Measurements from ENCODE around the gene CCR5. TPM values are rescaled to one million over a fixed set of nuclear protein-coding genes. Genes with fewer than 3 reads are reported as not detected.

Gene CCR5
- total RNA-seq, 1 experiment from 2014 or later = not detected

DNA sequence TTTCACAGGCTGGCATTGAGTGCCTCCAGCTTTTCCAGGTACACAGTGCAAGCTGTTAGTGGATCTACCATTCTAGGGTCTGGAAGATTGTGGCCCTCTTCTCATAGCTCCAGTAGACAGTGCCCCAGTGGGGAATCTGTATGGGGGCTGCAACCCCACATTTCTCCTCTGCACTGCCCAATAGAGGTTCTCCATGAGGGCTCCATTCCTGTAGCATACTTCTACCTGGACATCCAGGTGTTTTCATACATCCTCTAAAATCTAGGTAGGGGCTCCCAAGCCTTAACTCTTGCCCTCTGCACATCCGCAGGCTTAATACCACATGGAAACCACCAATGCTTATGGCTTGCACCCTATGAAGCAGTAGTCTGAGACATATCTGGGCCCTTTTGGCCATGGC lies 31.9 kb upstream of the CCR5 start:
- Histone ChIP-seq H3K4me1 (ENCODE audit: low read length) (no peaks in the 10 kb centered on the region), H3K9ac (ENCODE audit: low read length) (no peak overlapping the region), H3K27me3 (ENCODE audit: low read length) (no peaks in the 10 kb centered on the region), H3K79me2 (ENCODE audit: low read length) (no peaks in the 10 kb centered on the region), H4K20me1 (ENCODE audit: insufficient read depth, low read depth, low read length) (no peaks in the 10 kb centered on the region), H3K4me2 (ENCODE audit: low read depth, low read length, poor library complexity, severe bottlenecking) (no peak overlapping the region), H3K27ac (ENCODE audit: low read length) (no peak overlapping the region), H3K9me2 (replicated peaks; ENCODE audit: insufficient read depth, low read length) (no peaks in the 10 kb centered on the region), H2AFZ (ENCODE audit: low read length) (no peak overlapping the region), H3K4me3 (ENCODE audit: low read length) (no peak overlapping the region), H3K36me3 (ENCODE audit: insufficient read depth, low read length) (no peaks in the 10 kb centered on the region), H3K9me3 (ENCODE audit: low read length) (0 out of 2 replicates have a peak, but pooled peaks cover 4% of the 10 kb centered on the region)
- DNase-seq = no peak

DNA sequence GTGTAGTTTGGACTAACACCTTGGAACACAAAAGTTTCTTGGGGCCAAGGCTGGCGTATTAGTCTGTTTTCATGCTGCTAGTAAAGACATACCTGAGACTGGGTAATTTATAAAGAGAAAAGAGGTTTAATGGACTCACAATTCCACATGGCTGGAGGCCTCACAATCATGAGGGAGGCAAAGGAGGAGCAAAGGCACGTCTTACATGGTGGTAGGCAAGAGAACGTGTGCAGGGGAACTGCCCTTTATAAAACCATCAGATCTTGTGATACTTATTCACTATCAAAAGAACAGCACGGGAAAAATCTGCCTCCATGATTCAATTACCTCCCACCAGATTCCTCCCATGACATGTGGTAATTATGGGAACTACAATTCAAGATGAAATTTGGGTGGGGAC lies 26.3 kb upstream of the CCR5 start:
- H3K4me3 ChIP-seq (ENCODE audit: low read length) = no peak overlapping the region
- DNase-seq = no peak
- H3K4me2 ChIP-seq (ENCODE audit: low read depth, low read length, poor library complexity, severe bottlenecking) = no peak overlapping the region
- H3K9ac ChIP-seq (ENCODE audit: low read length) = no peak overlapping the region
- no peaks in the 10 kb centered on the region for H3K36me3 ChIP-seq (ENCODE audit: insufficient read depth, low read length)
- no peaks in the 10 kb centered on the region for H3K9me2 ChIP-seq (replicated peaks; ENCODE audit: insufficient read depth, low read length)
- H3K27ac ChIP-seq (ENCODE audit: low read length) = no peak overlapping the region
- H3K4me1 ChIP-seq (ENCODE audit: low read length) = peaks cover 6% of the 10 kb centered on the region
- no peak overlapping the region for H2AFZ ChIP-seq (ENCODE audit: low read length)
- no peaks in the 10 kb centered on the region for H3K79me2 ChIP-seq (ENCODE audit: low read length)
- no peaks in the 10 kb centered on the region for H4K20me1 ChIP-seq (ENCODE audit: insufficient read depth, low read depth, low read length)
- H3K9me3 ChIP-seq (ENCODE audit: low read length) = no peaks in the 10 kb centered on the region
- H3K27me3 ChIP-seq (ENCODE audit: low read length) = no peaks in the 10 kb centered on the region; the same call in 1 of the 2 replicates

DNA sequence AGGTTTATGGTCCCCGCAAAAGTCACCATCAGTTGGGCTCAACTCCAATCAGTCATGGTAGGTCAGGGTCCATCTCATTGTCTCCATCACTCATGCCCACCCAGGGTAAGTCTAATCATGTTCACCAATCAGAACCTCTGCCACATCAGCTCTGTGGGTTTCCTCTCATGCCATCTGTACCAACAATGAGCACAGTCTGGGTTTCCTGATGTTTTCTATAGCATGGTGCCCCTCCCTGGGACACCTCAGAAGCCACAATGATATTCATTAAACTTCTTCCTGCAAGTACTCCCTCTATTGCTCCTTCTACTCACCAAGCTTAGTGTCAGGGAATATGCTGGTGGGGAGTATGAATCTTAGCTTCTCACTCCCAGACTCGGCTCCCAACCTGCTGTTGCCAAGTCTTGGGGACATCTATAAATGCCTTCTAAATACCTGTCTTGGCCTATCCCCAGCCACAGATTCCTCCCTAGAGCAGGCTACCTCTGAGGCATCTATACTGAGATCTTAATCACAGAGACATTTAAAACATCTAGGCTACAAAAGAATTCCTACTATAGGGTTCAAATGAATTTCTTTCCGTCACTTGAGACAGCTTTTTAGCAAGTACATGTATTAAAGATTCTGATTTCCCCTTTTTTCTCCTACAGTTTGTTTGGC lies 21.8 kb upstream of the CCR5 start:
- no peak overlapping the region for H3K27ac ChIP-seq (ENCODE audit: low read length)
- H3K9me2 ChIP-seq (replicated peaks; ENCODE audit: insufficient read depth, low read length) = no peaks in the 10 kb centered on the region
- no peaks in the 10 kb centered on the region for H4K20me1 ChIP-seq (ENCODE audit: insufficient read depth, low read depth, low read length)
- no peak overlapping the region for H3K4me3 ChIP-seq (ENCODE audit: low read length)
- H3K27me3 ChIP-seq (ENCODE audit: low read length) = no peaks in the 10 kb centered on the region; the same call in 1 of the 2 replicates
- H3K79me2 ChIP-seq (ENCODE audit: low read length) = no peaks in the 10 kb centered on the region
- H3K4me1 ChIP-seq (ENCODE audit: low read length) = peaks cover 9% of the 10 kb centered on the region
- no peaks in the 10 kb centered on the region for H3K36me3 ChIP-seq (ENCODE audit: insufficient read depth, low read length)
- DNase-seq = no peak
- no peaks in the 10 kb centered on the region for H3K9me3 ChIP-seq (ENCODE audit: low read length)
- H3K9ac ChIP-seq (ENCODE audit: low read length) = no peak overlapping the region
- no peak overlapping the region for H3K4me2 ChIP-seq (ENCODE audit: low read depth, low read length, poor library complexity, severe bottlenecking)
- H2AFZ ChIP-seq (ENCODE audit: low read length) = no peak overlapping the region

DNA sequence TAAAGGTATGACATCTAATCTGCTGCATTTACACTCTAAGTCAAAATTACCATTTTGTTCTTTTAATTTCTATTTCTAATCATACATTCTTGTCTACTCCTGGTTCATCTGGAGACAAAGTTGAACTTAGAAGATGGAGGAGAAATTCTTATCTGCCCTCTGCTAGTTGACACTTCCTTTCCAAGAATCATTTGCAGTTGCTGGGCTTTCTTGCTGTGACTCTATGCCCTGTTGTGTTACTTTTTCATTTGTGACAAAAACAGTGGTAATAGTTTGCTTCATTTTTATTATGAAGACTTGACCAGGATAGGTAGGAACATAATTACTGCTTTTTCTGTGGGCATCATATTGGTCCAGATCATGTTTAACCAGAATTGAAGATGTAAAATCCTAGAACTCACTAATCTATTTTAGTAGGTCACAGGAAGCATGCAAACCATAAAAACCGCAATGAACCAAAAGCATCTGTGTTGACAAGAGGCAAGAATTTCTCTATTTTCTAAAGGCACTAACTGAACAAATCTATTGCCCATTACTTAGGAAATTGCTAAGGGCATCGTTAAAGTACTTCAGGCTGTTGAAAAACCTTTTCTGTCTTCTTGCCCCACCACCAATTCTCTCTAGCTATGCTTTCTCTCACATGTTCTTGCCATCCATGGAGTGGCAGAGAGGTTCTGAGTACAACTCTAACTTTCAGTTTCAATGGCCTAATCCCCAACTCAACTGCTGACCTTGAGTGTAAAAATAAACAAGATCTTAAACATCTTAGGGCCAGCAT lies 21.1 kb upstream of the CCR5 start:
- no peak for DNase-seq
- no peak overlapping the region for H3K9ac ChIP-seq (ENCODE audit: low read length)
- no peak overlapping the region for H3K4me2 ChIP-seq (ENCODE audit: low read depth, low read length, poor library complexity, severe bottlenecking)
- no peaks in the 10 kb centered on the region for H3K36me3 ChIP-seq (ENCODE audit: insufficient read depth, low read length)
- peaks cover 9% of the 10 kb centered on the region for H3K4me1 ChIP-seq (ENCODE audit: low read length)
- no peaks in the 10 kb centered on the region; the same call in 1 of the 2 replicates for H3K27me3 ChIP-seq (ENCODE audit: low read length)
- H4K20me1 ChIP-seq (ENCODE audit: insufficient read depth, low read depth, low read length) = no peaks in the 10 kb centered on the region
- no peak overlapping the region for H3K27ac ChIP-seq (ENCODE audit: low read length)
- H2AFZ ChIP-seq (ENCODE audit: low read length) = no peak overlapping the region
- no peaks in the 10 kb centered on the region for H3K9me2 ChIP-seq (replicated peaks; ENCODE audit: insufficient read depth, low read length)
- H3K4me3 ChIP-seq (ENCODE audit: low read length) = no peak overlapping the region
- H3K79me2 ChIP-seq (ENCODE audit: low read length) = no peaks in the 10 kb centered on the region
- H3K9me3 ChIP-seq (ENCODE audit: low read length) = no peaks in the 10 kb centered on the region

DNA sequence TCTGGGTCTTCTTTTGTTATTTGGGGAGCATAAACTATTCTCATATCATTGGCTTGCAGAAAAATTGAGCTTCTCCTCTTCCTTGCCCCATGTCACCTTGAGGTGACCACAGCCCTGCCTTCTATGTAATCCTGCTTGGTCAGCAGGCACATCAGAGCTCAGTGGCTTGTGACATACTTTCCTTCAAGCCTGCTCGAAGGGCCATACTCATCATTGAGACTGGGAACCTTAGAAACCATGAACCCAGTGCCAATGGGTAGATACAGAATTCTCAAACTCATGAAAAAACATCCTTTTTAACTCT lies 20.5 kb upstream of the CCR5 start:
- H4K20me1 ChIP-seq (ENCODE audit: insufficient read depth, low read depth, low read length) = no peaks in the 10 kb centered on the region
- no peak overlapping the region for H3K4me3 ChIP-seq (ENCODE audit: low read length)
- DNase-seq = no peak
- no peak overlapping the region for H3K9ac ChIP-seq (ENCODE audit: low read length)
- no peaks in the 10 kb centered on the region for H3K79me2 ChIP-seq (ENCODE audit: low read length)
- H3K27me3 ChIP-seq (ENCODE audit: low read length) = no peaks in the 10 kb centered on the region; the same call in 1 of the 2 replicates
- no peaks in the 10 kb centered on the region for H3K9me2 ChIP-seq (replicated peaks; ENCODE audit: insufficient read depth, low read length)
- no peak overlapping the region for H3K27ac ChIP-seq (ENCODE audit: low read length)
- no peak overlapping the region for H3K4me2 ChIP-seq (ENCODE audit: low read depth, low read length, poor library complexity, severe bottlenecking)
- H3K36me3 ChIP-seq (ENCODE audit: insufficient read depth, low read length) = no peaks in the 10 kb centered on the region
- H3K4me1 ChIP-seq (ENCODE audit: low read length) = peaks cover 9% of the 10 kb centered on the region
- H2AFZ ChIP-seq (ENCODE audit: low read length) = no peak overlapping the region
- H3K9me3 ChIP-seq (ENCODE audit: low read length) = no peaks in the 10 kb centered on the region

DNA sequence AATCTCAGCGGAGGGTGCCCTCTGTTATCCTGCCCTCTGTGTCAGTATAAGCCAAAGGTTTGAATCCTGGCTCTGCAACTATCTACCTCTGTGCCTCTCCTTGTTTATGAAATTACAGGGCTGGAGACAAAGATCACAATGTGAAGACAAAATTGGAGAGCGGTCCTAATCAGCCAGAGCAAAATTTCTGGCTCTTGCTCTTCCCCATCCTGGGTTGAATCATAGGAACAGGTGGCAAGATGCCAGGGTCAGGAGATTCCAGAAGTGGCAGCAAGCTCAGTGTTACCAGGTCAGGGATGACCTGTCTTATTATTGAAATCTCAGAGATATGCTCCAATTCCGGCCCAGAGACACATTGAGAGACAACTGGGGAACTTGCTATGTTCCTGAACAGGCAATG lies 19.1 kb upstream of the CCR5 start:
- DNase-seq = no peak
- H3K9ac ChIP-seq (ENCODE audit: low read length) = no peak overlapping the region
- no peak overlapping the region for H2AFZ ChIP-seq (ENCODE audit: low read length)
- H4K20me1 ChIP-seq (ENCODE audit: insufficient read depth, low read depth, low read length) = no peaks in the 10 kb centered on the region
- no peaks in the 10 kb centered on the region for H3K9me3 ChIP-seq (ENCODE audit: low read length)
- H3K79me2 ChIP-seq (ENCODE audit: low read length) = no peaks in the 10 kb centered on the region
- H3K4me2 ChIP-seq (ENCODE audit: low read depth, low read length, poor library complexity, severe bottlenecking) = no peak overlapping the region
- no peaks in the 10 kb centered on the region; the same call in 1 of the 2 replicates for H3K27me3 ChIP-seq (ENCODE audit: low read length)
- H3K4me1 ChIP-seq (ENCODE audit: low read length) = peaks cover 3% of the 10 kb centered on the region; the same call in 1 of the 2 replicates
- no peak overlapping the region for H3K27ac ChIP-seq (ENCODE audit: low read length)
- no peaks in the 10 kb centered on the region for H3K36me3 ChIP-seq (ENCODE audit: insufficient read depth, low read length)
- H3K9me2 ChIP-seq (replicated peaks; ENCODE audit: insufficient read depth, low read length) = no peaks in the 10 kb centered on the region
- no peak overlapping the region for H3K4me3 ChIP-seq (ENCODE audit: low read length)

DNA sequence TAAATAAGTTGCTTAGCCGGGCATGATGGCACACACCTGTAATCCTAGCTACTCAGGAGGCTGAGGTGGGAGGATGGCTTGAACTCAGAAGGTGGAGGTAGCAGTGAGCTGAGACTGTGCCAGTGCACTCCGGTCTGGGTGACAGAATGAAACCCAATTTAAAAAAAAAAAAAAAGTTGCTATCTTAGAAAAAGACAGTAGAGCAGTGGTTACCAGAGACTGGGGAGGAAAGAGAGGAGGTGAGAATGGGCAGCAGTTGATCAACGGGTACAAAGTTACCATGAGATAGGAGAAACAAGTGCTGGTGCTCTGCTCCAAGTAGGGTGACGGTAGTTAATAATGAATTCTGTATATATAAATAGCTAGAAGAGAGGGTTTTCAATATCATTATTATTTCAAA lies 17.7 kb upstream of the CCR5 start:
- Histone ChIP-seq H3K36me3 (ENCODE audit: insufficient read depth, low read length) (no peaks in the 10 kb centered on the region), H3K27ac (ENCODE audit: low read length) (no peak overlapping the region), H3K9me3 (ENCODE audit: low read length) (no peaks in the 10 kb centered on the region), H3K4me1 (ENCODE audit: low read length) (peaks cover 3% of the 10 kb centered on the region; the same call in 1 of the 2 replicates), H3K79me2 (ENCODE audit: low read length) (no peaks in the 10 kb centered on the region), H3K9me2 (replicated peaks; ENCODE audit: insufficient read depth, low read length) (no peaks in the 10 kb centered on the region), H3K27me3 (ENCODE audit: low read length) (no peaks in the 10 kb centered on the region; the same call in 1 of the 2 replicates), H4K20me1 (ENCODE audit: insufficient read depth, low read depth, low read length) (no peaks in the 10 kb centered on the region), H3K4me3 (ENCODE audit: low read length) (no peak overlapping the region), H3K9ac (ENCODE audit: low read length) (no peak overlapping the region), H2AFZ (ENCODE audit: low read length) (no peak overlapping the region), H3K4me2 (ENCODE audit: low read depth, low read length, poor library complexity, severe bottlenecking) (no peak overlapping the region)
- no peak for DNase-seq

DNA sequence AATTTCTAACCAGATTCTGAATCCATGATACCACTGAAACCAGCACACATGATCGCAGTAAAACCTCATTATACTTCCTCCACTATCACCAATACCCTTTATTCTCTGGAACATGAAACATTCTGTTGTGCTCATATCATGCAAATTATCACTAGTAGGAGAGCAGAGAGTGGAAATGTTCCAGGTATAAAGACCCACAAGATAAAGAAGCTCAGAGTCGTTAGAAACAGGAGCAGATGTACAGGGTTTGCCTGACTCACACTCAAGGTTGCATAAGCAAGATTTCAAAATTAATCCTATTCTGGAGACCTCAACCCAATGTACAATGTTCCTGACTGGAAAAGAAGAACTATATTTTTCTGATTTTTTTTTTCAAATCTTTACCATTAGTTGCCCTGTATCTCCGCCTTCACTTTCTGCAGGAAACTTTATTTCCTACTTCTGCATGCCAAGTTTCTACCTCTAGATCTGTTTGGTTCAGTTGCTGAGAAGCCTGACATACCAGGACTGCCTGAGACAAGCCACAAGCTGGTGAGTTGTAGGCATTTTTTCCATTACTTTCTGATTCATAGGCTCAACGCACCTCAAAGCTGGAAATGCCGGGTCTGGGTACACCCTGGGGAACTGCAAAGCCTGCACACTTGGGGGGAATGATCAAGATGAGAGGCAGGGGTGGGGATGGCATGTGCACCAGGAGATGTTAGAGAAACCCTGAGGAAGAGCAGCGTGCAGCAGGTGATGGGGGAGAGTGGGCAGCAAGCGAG lies 16.9 kb upstream of the CCR5 start, which contains the start of gene CCR2:
Gene CCR2, plus strand, starts transcription at position 465 of the 764 bp plus-strand sequence. CDS start 3,417 bp downstream, outside the sequence.
- Histone ChIP-seq H3K9me2 (replicated peaks; ENCODE audit: insufficient read depth, low read length) (no peaks in the 10 kb centered on the region), H3K27me3 (ENCODE audit: low read length) (no peaks in the 10 kb centered on the region; the same call in 1 of the 2 replicates), H3K4me2 (ENCODE audit: low read depth, low read length, poor library complexity, severe bottlenecking) (no peak within 1 kb of the TSS), H3K4me1 (ENCODE audit: low read length) (peaks cover 3% of the 10 kb centered on the region; the same call in 1 of the 2 replicates), H3K9me3 (ENCODE audit: low read length) (no peaks in the 10 kb centered on the region), H3K9ac (ENCODE audit: low read length) (no peak within 1 kb of the TSS), H3K36me3 (ENCODE audit: insufficient read depth, low read length) (no peaks in the 10 kb centered on the region), H3K79me2 (ENCODE audit: low read length) (no peaks in the 10 kb centered on the region), H2AFZ (ENCODE audit: low read length) (no peak within 1 kb of the TSS), H4K20me1 (ENCODE audit: insufficient read depth, low read depth, low read length) (no peaks in the 10 kb centered on the region), H3K27ac (ENCODE audit: low read length) (no peak within 1 kb of the TSS), H3K4me3 (ENCODE audit: low read length) (no peak within 1 kb of the TSS)
- no peak for DNase-seq

All from Karpas-422 (cell line).